B cell (primary cell): Measurements from ENCODE around the gene ETV1. TPM values are rescaled to one million over a fixed set of nuclear protein-coding genes. Genes with fewer than 3 reads are reported as not detected.

Experiments used
- ATAC-seq: fragments of 200-7000 bp; cut with Tn5 transposase; one replicate; pipeline ENCODE4 v1.10.0; 2021; ENCODE audit warnings: low read depth, mild to moderate bottlenecking, moderate number of reproducible peaks, moderate library complexity
- CTCF ChIA-PET: fragments of 350-600 bp; sonication (Branson Sonifier 250); formaldehyde crosslinking; loops from one replicate; lab custom pipeline; 2021; ENCODE audit warnings: antibody characterized with exemption, inconsistent platforms; lab: Charles Lee
- POLR2A ChIA-PET: fragments of 350-600 bp; sonication (Branson Sonifier 250); formaldehyde crosslinking; loops from one replicate; lab custom pipeline; 2021; ENCODE audit warnings: antibody characterized with exemption; lab: Charles Lee
- DNase-seq: peaks from one replicate; pipeline ENCODE4 v3.0.0; 2013
- H2AFZ ChIP-seq: 2 replicates; pipeline ENCODE4 v1.6.1; 2012; ENCODE audit warnings: mild to moderate bottlenecking, low read depth, low read length; ENCODE audit not compliant: insufficient read depth, poor library complexity, severe bottlenecking
- H3K27ac ChIP-seq, 2 donors: 1 replicate in 1 of 2; 2 replicates in 1 of 2; pipeline ENCODE4 v1.5.1; 2012 to 2013; ENCODE audit warnings: low read length in 2 of 2, mild to moderate bottlenecking in 2 of 2, moderate library complexity in 1 of 2
- H3K27me3 ChIP-seq, 4 experiments: fragments of 200-600 bp in 1 of 4; sonication (generic) in 1 of 4; replicated peaks in 1 of 4; 1 replicate in 2 of 4; 2 replicates in 2 of 4; pipeline versions ENCODE4 v1.6.1 to v1.7.0; 2013 to 2016; ENCODE audit warnings: low read length in 3 of 4, mild to moderate bottlenecking in 2 of 4, mixed read lengths in 1 of 4, moderate library complexity in 1 of 4; ENCODE audit not compliant: insufficient read depth in 4 of 4, control insufficient read depth in 3 of 4; ENCODE audit errors: control extremely low read depth in 1 of 4
- H3K36me3 ChIP-seq, 2 experiments: replicated peaks in 1 of 2; 1 replicate in 1 of 2; 2 replicates in 1 of 2; pipeline versions ENCODE4 v1.6.1 to v1.7.1; 2013; ENCODE audit warnings: low read length in 1 of 2; ENCODE audit not compliant: insufficient read depth in 2 of 2, control insufficient read depth in 1 of 2; ENCODE audit errors: control extremely low read depth in 1 of 2, extremely low read depth in 1 of 2
- H3K4me1 ChIP-seq, 2 donors: fragments of 200-600 bp in 1 of 2; sonication (generic) in 1 of 2; 1 replicate in 1 of 2; 2 replicates in 1 of 2; pipeline versions ENCODE4 v1.5.1 to v1.6.1; 2013 to 2017; ENCODE audit warnings: low read length in 2 of 2; ENCODE audit not compliant: control insufficient read depth in 2 of 2, insufficient read depth in 2 of 2
- H3K4me2 ChIP-seq: replicated peaks from 2 replicates; pipeline ENCODE3; 2012; ENCODE audit warnings: mild to moderate bottlenecking, low read depth, low read length; ENCODE audit not compliant: poor library complexity, severe bottlenecking
- H3K4me3 ChIP-seq, 5 experiments: fragments of 200-600 bp in 1 of 5; sonication (generic) in 1 of 5; 1 replicate in 3 of 5; 2 replicates in 2 of 5; pipeline versions ENCODE4 v1.5.1 to v1.7.0; 2011 to 2016; ENCODE audit warnings: low read length in 4 of 5, mild to moderate bottlenecking in 4 of 5, low read depth in 2 of 5, control low read depth in 1 of 5, moderate library complexity in 1 of 5; ENCODE audit not compliant: insufficient read depth in 1 of 5; ENCODE audit errors: control extremely low read depth in 1 of 5, extremely low read depth in 1 of 5
- H3K79me2 ChIP-seq: fragments of 200-600 bp; sonication (generic); one replicate; pipeline ENCODE4 v1.6.0; 2016; ENCODE audit warnings: low read length; ENCODE audit not compliant: control insufficient read depth, insufficient read depth
- H3K9ac ChIP-seq: fragments of 200-600 bp; sonication (generic); 2 replicates; pipeline ENCODE4 v1.6.1; 2017; ENCODE audit warnings: mild to moderate bottlenecking, low read length, moderate library complexity
- H3K9me3 ChIP-seq, 3 donors: one replicate each; pipeline versions ENCODE4 v1.6.1 to v1.7.1; 2013; ENCODE audit warnings: low read length in 2 of 3; ENCODE audit not compliant: control insufficient read depth in 2 of 3, insufficient read depth in 1 of 3; ENCODE audit errors: control extremely low read depth in 1 of 3
- H4K20me1 ChIP-seq: 2 replicates; pipeline ENCODE4 v1.6.0; 2012; ENCODE audit warnings: mild to moderate bottlenecking, low read length; ENCODE audit not compliant: insufficient read depth, control insufficient read depth, poor library complexity, severe bottlenecking
- H3K27ac Mint-ChIP-seq: one replicate; pipeline ENCODE4 v1.8.0; 2021; ENCODE audit warnings: mixed read lengths
- H3K27me3 Mint-ChIP-seq: one replicate; pipeline ENCODE4 v1.8.0; 2021; ENCODE audit warnings: mixed read lengths
- H3K4me1 Mint-ChIP-seq: one replicate; pipeline ENCODE4 v1.8.0; 2021; ENCODE audit warnings: mixed read lengths
- H3K4me3 Mint-ChIP-seq: one replicate; pipeline ENCODE4 v1.8.0; 2021; ENCODE audit warnings: mixed read lengths
- H3K9me3 Mint-ChIP-seq: one replicate; pipeline ENCODE4 v1.8.0; 2022; ENCODE audit warnings: mixed read lengths; ENCODE audit not compliant: insufficient read depth
- EZH2 ChIP-seq: IDR thresholded peaks from 2 replicates; pipeline ENCODE4 v1.6.1; 2012; ENCODE audit warnings: borderline replicate concordance, low read depth, mild to moderate bottlenecking, moderate library complexity, low read length; ENCODE audit not compliant: insufficient read depth, poor library complexity, severe bottlenecking
- WGBS: methylation state at CpG from one replicate; pipeline ENCODE4 v1.1.5; 2013; ENCODE audit warnings: missing lambda C conversion rate; ENCODE audit not compliant: insufficient coverage; 5-methylcytosine and 5-hydroxymethylcytosine counted together
- intact Hi-C: fragments of 100-400 bp; cut with micrococcal nuclease; formaldehyde crosslinking; loops from one replicate; pipeline ENCODE4 v1.10.0; 2022
- polyA plus RNA-seq: library from polyadenylated mRNA; depleted of rRNA; stranded (reverse); fragments of >200 nt; gene quantifications from 2 replicates; pipeline ENCODE4 v1.2.3, GENCODE V29; 2012
- total RNA-seq, 2 donors: library from RNA; stranded (reverse); fragments of 120-200 nt in 1 of 2; gene quantifications; 1 replicate in 1 of 2; 2 replicates in 1 of 2; pipeline versions ENCODE4 v1.2.3 to v1.2.4, GENCODE V29; 2013 to 2022
- TF ChIP-seq, protein P1 (sequence below): fragments of 200-600 bp; IDR thresholded peaks from one replicate; pipeline ENCODE4 v1.8.0; 2022; ENCODE audit warnings: antibody characterized with exemption, mild to moderate bottlenecking

ETV1 gene
- total and polyA plus RNA-seq, 2 donors (not counting 1 experiment from before 2014, with no cell fraction given), result not detected

DNA sequence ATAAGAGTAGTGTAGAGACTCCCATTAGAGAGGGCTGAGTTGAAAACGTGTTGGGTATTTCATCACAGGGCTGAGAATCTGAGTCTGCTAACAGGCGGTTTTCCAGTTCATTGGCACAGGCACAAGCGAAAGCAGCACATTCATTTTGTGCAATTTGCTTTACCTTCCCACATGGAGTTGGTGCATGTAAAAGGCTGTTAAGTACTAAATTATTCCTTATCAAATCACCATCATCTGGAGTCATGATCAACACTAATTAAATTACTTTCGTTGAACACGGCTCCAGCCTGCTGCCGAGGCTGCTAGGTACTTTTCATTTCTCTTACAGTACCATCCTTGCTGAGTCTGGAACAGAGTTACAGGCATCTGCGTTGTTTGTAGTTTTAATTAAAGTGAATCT lies 43.8 kb downstream of the ETV1 start:
- ATAC-seq (no peak), DNase-seq (no peak)
- H3K4me2 ChIP-seq, result no peak overlapping the region
- ChIA-PET CTCF (no interaction called here), POLR2A (no interaction called here)
- TF ChIP-seq, protein P1, sequence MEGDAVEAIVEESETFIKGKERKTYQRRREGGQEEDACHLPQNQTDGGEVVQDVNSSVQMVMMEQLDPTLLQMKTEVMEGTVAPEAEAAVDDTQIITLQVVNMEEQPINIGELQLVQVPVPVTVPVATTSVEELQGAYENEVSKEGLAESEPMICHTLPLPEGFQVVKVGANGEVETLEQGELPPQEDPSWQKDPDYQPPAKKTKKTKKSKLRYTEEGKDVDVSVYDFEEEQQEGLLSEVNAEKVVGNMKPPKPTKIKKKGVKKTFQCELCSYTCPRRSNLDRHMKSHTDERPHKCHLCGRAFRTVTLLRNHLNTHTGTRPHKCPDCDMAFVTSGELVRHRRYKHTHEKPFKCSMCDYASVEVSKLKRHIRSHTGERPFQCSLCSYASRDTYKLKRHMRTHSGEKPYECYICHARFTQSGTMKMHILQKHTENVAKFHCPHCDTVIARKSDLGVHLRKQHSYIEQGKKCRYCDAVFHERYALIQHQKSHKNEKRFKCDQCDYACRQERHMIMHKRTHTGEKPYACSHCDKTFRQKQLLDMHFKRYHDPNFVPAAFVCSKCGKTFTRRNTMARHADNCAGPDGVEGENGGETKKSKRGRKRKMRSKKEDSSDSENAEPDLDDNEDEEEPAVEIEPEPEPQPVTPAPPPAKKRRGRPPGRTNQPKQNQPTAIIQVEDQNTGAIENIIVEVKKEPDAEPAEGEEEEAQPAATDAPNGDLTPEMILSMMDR, result no peak
- TF ChIP-seq EZH2, result no peak
- no peaks in the 10 kb centered on the region for H3K36me3 ChIP-seq
- H3K4me1 ChIP-seq, result no peaks in the 10 kb centered on the region
- H2AFZ ChIP-seq, result no peak overlapping the region
- Mint-ChIP-seq H3K4me1 (no peaks in the 10 kb centered on the region), H3K27me3 (no peaks in the 10 kb centered on the region), H3K4me3 (no peak overlapping the region), H3K27ac (no peak overlapping the region), H3K9me3 (peaks cover 3% of the 10 kb centered on the region)
- no peak overlapping the region for H3K4me3 ChIP-seq
- H3K9ac ChIP-seq, result no peak overlapping the region
- no peaks in the 10 kb centered on the region for H3K27me3 ChIP-seq
- no peaks in the 10 kb centered on the region for H3K79me2 ChIP-seq
- WGBS, result 70% methylated on average over 2 of the region's 7 CpGs
- H4K20me1 ChIP-seq, result no peaks in the 10 kb centered on the region
- H3K9me3 ChIP-seq, result no peaks in the 10 kb centered on the region
- H3K27ac ChIP-seq, result no peak overlapping the region
- intact Hi-C loops, result no loop called here

DNA sequence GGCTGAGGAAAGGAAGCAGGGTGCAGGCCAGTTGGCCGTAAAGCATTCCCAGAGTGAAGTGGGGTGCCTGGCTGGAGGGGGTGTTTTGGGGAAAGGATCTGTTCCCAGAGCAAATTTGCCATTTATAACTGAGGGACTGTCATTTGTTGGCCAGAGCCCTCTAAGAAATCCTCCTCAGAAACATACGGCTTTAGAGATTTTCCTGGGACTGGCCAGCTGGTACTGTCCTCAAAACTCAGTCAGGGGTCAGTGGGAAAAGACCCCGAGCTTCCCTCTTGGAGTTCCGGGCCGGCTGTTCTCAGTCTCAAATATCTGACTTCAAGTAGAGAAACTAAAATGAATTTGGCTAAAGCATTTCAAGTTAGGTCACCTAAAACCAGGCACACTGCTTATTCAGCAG lies 55.9 kb downstream of the ETV1 start:
- TF ChIP-seq, protein P1, result no peak
- no peak for TF ChIP-seq EZH2
- no peak overlapping the region for H3K27ac Mint-ChIP-seq
- H3K9ac ChIP-seq, result no peak overlapping the region
- H3K4me2 ChIP-seq, result no peak overlapping the region
- ATAC-seq, result no peak
- no peaks in the 10 kb centered on the region for H3K27me3 ChIP-seq
- H3K9me3 Mint-ChIP-seq, result no peaks in the 10 kb centered on the region
- POLR2A ChIA-PET, result no interaction called here
- intact Hi-C loops, result no loop called here
- H3K27ac ChIP-seq, result no peak overlapping the region
- H3K4me3 Mint-ChIP-seq, result no peak overlapping the region
- H3K36me3 ChIP-seq, result no peaks in the 10 kb centered on the region
- CTCF ChIA-PET, result no interaction called here
- no peaks in the 10 kb centered on the region for H3K27me3 Mint-ChIP-seq
- no peaks in the 10 kb centered on the region for H3K4me1 ChIP-seq
- 87% methylated on average over 2 of the region's 5 CpGs for WGBS
- H3K4me1 Mint-ChIP-seq, result no peaks in the 10 kb centered on the region
- H4K20me1 ChIP-seq, result no peaks in the 10 kb centered on the region
- H2AFZ ChIP-seq, result no peak overlapping the region
- no peak for DNase-seq
- no peak overlapping the region for H3K4me3 ChIP-seq
- peaks cover 0 to 2% (median 0%) of the 10 kb centered on the region in 3 donors for H3K9me3 ChIP-seq
- no peaks in the 10 kb centered on the region for H3K79me2 ChIP-seq
